8988T (cell line): Measurements from ENCODE around the gene CYLD.

Experiments used
- DNase-seq: peaks from one replicate; pipeline ENCODE4 v3.0.0; 2011

The CYLD gene

GRCh38 chr16:50741225-50741780, 583 bp upstream of the CYLD start:
- no peak for DNase-seq

- DNase-seq, result no peak
These were observed 802 bp downstream of the CYLD start for GRCh38 chr16:50742576-50743200.

- DNase-seq, result no peak
These were observed 1.8 kb downstream of the CYLD start for GRCh38 chr16:50743581-50744225.

GRCh38 chr16:50744881-50745280, 3.0 kb downstream of the CYLD start:
- DNase-seq, result no peak

GRCh38 chr16:50745940-50746339, 4.1 kb downstream of the CYLD start:
- DNase-seq, result no peak

- DNase-seq, result no peak
These were observed 5.5 kb downstream of the CYLD start for GRCh38 chr16:50747207-50747956.

GRCh38 chr16:50751528-50751927, 9.6 kb downstream of the CYLD start:
- DNase-seq, result no peak

GRCh38 chr16:50752471-50753235, 10.8 kb downstream of the CYLD start:
- no peak for DNase-seq

GRCh38 chr16:50756473-50756872, 14.6 kb downstream of the CYLD start:
- DNase-seq, result no peak

- DNase-seq, result no peak
These were observed 19.4 kb downstream of the CYLD start for GRCh38 chr16:50761267-50761666.

GRCh38 chr16:50762241-50762640, 20.4 kb downstream of the CYLD start:
- no peak for DNase-seq

- no peak for DNase-seq
These were observed 21.3 kb downstream of the CYLD start for GRCh38 chr16:50763211-50763610.

- DNase-seq, result no peak
These were observed 23.4 kb downstream of the CYLD start for GRCh38 chr16:50765260-50765659.

GRCh38 chr16:50765861-50766260, 24.0 kb downstream of the CYLD start:
- DNase-seq, result no peak

- DNase-seq, result no peak
These were observed 25.3 kb downstream of the CYLD start for GRCh38 chr16:50767197-50767596.

- DNase-seq, result no peak
These were observed 29.5 kb downstream of the CYLD start for GRCh38 chr16:50771366-50771765.

GRCh38 chr16:50774405-50774804, 32.5 kb downstream of the CYLD start:
- DNase-seq, result no peak

- no peak for DNase-seq
These were observed 33.1 kb downstream of the CYLD start for GRCh38 chr16:50774960-50775359.

GRCh38 chr16:50776037-50776436, 34.2 kb downstream of the CYLD start:
- DNase-seq, result no peak

- no peak for DNase-seq
These were observed 36.6 kb downstream of the CYLD start for GRCh38 chr16:50778284-50779163.

- no peak for DNase-seq
These were observed 39.2 kb downstream of the CYLD start for GRCh38 chr16:50781043-50781442.

- no peak for DNase-seq
These were observed 39.6 kb downstream of the CYLD start for GRCh38 chr16:50781518-50781917.
